HepG2 (cell line): ENCODE results near the gene DND1. TPM values are rescaled to one million over a fixed set of nuclear protein-coding genes. Genes with fewer than 3 reads are reported as not detected.

Experiments used
- EZH2 ChIP-seq: conservative IDR thresholded peaks from 2 replicates; pipeline ENCODE4 v1.6.1; 2012; ENCODE audit warnings: mild to moderate bottlenecking, low read depth, low read length, moderate library complexity
- KDM3A ChIP-seq: IDR thresholded peaks from 2 replicates; pipeline ENCODE4 v1.6.1; 2018; ENCODE audit warnings: low read depth, missing compliant biosample characterization
- KDM4B ChIP-seq: sonication (generic); formaldehyde crosslinking; IDR thresholded peaks from 2 replicates; pipeline ENCODE4 v1.4.0; 2020; ENCODE audit warnings: missing genetic modification reagents
- KLF9 ChIP-seq: IDR thresholded peaks from 2 replicates; pipeline ENCODE4 v1.6.1; 2016; ENCODE audit warnings: low read depth
- REPIN1 ChIP-seq: sonication (generic); formaldehyde crosslinking; IDR thresholded peaks from 2 replicates; pipeline ENCODE4 v1.8.0; 2022; ENCODE audit warnings: missing genetic modification reagents, low read depth, mild to moderate bottlenecking, borderline replicate concordance
- SCMH1 ChIP-seq: sonication (generic); formaldehyde crosslinking; IDR thresholded peaks from 2 replicates; pipeline ENCODE4 v1.9.0; 2021; ENCODE audit warnings: missing genetic modification reagents, mild to moderate bottlenecking, borderline replicate concordance
- SIN3A ChIP-seq: IDR thresholded peaks from 2 replicates; pipeline ENCODE4 v1.6.1; 2011; ENCODE audit warnings: low read depth, mild to moderate bottlenecking, control low read depth, low read length, borderline replicate concordance
- SMAD3 ChIP-seq: sonication (generic); formaldehyde crosslinking; IDR thresholded peaks from 2 replicates; pipeline ENCODE4 v1.4.0; 2020; ENCODE audit warnings: missing genetic modification reagents
- ZEB1 ChIP-seq: IDR thresholded peaks from 2 replicates; pipeline ENCODE4 v1.6.1; 2012; ENCODE audit warnings: mild to moderate bottlenecking, low read depth, inconsistent platforms; ENCODE audit not compliant: insufficient replicate concordance
- ZNF160 ChIP-seq: sonication (generic); formaldehyde crosslinking; IDR thresholded peaks from 2 replicates; pipeline ENCODE4 v1.8.0; 2022; ENCODE audit warnings: mild to moderate bottlenecking, inconsistent platforms, missing genetic modification reagents
- ZNF234 ChIP-seq: sonication (generic); formaldehyde crosslinking; conservative IDR thresholded peaks from 2 replicates; pipeline ENCODE4 v1.5.1; 2020; ENCODE audit warnings: mild to moderate bottlenecking, missing genetic modification reagents
- ZNF562 ChIP-seq: sonication (generic); formaldehyde crosslinking; IDR thresholded peaks from 2 replicates; pipeline ENCODE4 v1.8.0; 2022; ENCODE audit warnings: missing genetic modification reagents, borderline replicate concordance
- ZNF616 ChIP-seq: sonication (generic); formaldehyde crosslinking; IDR thresholded peaks from 2 replicates; pipeline ENCODE4 v1.5.0; 2020; ENCODE audit warnings: low read depth, mild to moderate bottlenecking, missing genetic modification reagents
- polyA plus RNA-seq, 8 experiments: library from polyadenylated mRNA; depleted of rRNA in 3 of 8; stranded (reverse) in 7 of 8; unstranded in 1 of 8; fragments of >200 nt; fragmentation: Illumina TruSeq in 4 of 8; extraction: Trizol in 4 of 8; gene quantifications; 2 replicates each; pipeline versions ENCODE4 v1.2.1 to v1.2.3, GENCODE V29; 2011 to 2016; ENCODE audit warnings: low read depth in 4 of 8, missing spikeins in 1 of 8, mixed read lengths in 1 of 8; ENCODE audit not compliant: insufficient read depth in 1 of 8
- total RNA-seq, 5 experiments: library from RNA; depleted of rRNA; stranded (reverse); fragments of >200 nt; fragmentation: Illumina TruSeq; extraction: Trizol; gene quantifications; 2 replicates each; pipeline ENCODE4 v1.2.3, GENCODE V29; 2016; ENCODE audit warnings: low read depth in 1 of 5
- TF ChIP-seq, protein P1 (sequence below): sonication (generic); formaldehyde crosslinking; IDR thresholded peaks from one replicate; pipeline ENCODE4 v1.5.1; 2020; ENCODE audit warnings: mild to moderate bottlenecking, missing genetic modification reagents; ENCODE audit errors: not compliant biosample characterization
- TF ChIP-seq, protein P2 (sequence below): sonication (generic); formaldehyde crosslinking; IDR thresholded peaks from 2 replicates; pipeline ENCODE4 v1.5.0; 2020; ENCODE audit warnings: missing genetic modification reagents
- TF ChIP-seq, protein P3 (sequence below): sonication (generic); formaldehyde crosslinking; IDR thresholded peaks from 2 replicates; pipeline ENCODE4 v1.5.1; 2020; ENCODE audit warnings: mild to moderate bottlenecking, missing genetic modification reagents, moderate library complexity
- TF ChIP-seq, protein P4 (sequence below): IDR thresholded peaks from 2 replicates; pipeline ENCODE4 v1.6.1; 2016; ENCODE audit warnings: low read depth, borderline replicate concordance

Gene DND1
- total and polyA plus RNA-seq, 2 of the 13 experiments (the other 11 are each of a cell fraction or from before 2014, with no cell fraction given) = 0.48 to 0.55 TPM

DNA sequence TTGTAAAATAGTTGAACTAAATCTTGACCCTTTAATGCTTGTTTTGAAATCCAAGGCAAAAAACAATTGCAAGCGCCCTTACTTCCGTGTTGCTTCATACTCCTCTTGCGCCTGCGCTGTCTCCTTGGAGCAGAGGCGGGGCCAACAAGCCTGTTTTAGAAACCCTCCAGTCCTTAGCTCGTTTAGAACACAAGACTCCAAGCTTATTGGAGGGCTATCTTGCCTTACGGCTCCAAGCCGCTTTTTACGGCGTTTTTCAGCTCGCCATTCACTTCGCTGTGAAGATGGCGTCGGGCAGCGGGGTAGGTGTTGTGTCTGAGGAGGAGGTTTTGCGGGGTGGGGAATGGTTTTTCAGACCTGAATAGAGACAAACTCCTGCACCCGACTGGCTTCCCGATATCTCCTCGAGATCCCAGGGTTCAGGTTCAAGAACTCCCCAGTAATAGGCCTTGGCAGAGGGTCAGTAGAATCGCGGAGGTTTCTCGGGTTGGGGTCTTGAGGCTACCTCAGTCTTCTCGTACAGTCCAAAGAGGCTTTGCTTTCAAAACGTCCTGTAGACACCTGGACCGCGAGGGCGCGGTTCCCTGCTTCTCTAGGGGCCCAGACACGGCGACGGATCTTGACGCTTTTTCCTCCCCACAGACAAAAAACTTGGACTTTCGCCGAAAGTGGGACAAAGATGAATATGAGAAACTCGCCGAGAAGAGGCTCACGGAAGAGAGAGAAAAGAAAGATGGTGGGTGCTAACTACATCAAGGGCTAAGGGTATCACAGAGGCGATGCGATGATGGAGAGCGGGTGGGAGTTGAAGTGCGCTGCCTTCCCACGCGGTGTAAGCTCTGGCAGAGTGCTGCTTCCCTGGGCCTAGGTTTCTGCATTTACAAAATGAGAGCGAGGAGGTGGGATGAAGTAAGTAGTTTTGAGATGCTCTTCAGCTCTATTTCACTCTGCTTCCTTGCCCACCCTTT, 27.1 kb upstream of the DND1 start, which contains the start of gene ZMAT2 (continued):
- TF ChIP-seq, protein P1, sequence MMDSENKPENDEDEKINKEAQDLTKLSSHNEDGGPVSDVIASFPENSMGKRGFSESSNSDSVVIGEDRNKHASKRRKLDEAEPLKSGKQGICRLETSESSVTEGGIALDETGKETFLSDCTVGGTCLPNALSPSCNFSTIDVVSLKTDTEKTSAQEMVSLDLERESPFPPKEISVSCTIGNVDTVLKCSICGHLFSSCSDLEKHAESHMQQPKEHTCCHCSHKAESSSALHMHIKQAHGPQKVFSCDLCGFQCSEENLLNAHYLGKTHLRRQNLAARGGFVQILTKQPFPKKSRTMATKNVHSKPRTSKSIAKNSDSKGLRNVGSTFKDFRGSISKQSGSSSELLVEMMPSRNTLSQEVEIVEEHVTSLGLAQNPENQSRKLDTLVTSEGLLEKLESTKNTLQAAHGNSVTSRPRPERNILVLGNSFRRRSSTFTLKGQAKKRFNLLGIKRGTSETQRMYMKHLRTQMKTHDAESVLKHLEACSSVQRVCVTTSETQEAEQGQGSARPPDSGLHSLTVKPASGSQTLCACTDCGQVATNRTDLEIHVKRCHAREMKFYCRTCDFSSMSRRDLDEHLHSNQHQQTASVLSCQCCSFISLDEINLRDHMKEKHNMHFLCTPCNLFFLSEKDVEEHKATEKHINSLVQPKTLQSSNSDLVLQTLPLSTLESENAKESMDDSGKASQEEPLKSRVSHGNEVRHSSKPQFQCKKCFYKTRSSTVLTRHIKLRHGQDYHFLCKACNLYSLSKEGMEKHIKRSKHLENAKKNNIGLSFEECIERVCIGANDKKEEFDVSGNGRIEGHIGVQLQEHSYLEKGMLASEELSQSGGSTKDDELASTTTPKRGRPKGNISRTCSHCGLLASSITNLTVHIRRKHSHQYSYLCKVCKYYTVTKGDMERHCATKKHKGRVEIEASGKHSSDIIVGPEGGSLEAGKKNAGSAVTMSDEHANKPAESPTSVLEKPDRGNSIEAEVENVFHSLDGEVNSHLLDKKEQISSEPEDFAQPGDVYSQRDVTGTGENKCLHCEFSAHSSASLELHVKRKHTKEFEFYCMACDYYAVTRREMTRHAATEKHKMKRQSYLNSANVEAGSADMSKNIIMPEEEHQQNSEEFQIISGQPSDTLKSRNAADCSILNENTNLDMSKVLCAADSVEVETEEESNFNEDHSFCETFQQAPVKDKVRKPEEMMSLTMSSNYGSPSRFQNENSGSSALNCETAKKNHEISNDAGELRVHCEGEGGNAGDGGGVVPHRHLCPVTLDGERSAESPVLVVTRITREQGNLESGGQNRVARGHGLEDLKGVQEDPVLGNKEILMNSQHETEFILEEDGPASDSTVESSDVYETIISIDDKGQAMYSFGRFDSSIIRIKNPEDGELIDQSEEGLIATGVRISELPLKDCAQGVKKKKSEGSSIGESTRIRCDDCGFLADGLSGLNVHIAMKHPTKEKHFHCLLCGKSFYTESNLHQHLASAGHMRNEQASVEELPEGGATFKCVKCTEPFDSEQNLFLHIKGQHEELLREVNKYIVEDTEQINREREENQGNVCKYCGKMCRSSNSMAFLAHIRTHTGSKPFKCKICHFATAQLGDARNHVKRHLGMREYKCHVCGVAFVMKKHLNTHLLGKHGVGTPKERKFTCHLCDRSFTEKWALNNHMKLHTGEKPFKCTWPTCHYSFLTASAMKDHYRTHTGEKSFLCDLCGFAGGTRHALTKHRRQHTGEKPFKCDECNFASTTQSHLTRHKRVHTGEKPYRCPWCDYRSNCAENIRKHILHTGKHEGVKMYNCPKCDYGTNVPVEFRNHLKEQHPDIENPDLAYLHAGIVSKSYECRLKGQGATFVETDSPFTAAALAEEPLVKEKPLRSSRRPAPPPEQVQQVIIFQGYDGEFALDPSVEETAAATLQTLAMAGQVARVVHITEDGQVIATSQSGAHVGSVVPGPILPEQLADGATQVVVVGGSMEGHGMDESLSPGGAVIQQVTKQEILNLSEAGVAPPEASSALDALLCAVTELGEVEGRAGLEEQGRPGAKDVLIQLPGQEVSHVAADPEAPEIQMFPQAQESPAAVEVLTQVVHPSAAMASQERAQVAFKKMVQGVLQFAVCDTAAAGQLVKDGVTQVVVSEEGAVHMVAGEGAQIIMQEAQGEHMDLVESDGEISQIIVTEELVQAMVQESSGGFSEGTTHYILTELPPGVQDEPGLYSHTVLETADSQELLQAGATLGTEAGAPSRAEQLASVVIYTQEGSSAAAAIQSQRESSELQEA (CRISPR knock-in tag) = peak; percentile 57
- TF ChIP-seq SIN3A (peak; percentile 66), ZNF160 (CRISPR knock-in tag) (no peak), SMAD3 (CRISPR knock-in tag) (peak; percentile 80; the same call in 1 of the 2 replicates), KDM4B (CRISPR knock-in tag) (0 out of 2 replicates have a peak, but pooled peaks have one; percentile 36), SCMH1 (CRISPR knock-in tag) (no peak), ZNF562 (no peak), EZH2 (no peak), KDM3A (CRISPR knock-in tag) (0 out of 2 replicates have a peak, but pooled peaks have one; percentile 72), ZEB1 (peak; percentile 30), ZNF234 (no peak), REPIN1 (no peak), KLF9 (CRISPR knock-in tag) (0 out of 2 replicates have a peak, but pooled peaks have one; percentile 41), ZNF616 (no peak)
- TF ChIP-seq, protein P2, sequence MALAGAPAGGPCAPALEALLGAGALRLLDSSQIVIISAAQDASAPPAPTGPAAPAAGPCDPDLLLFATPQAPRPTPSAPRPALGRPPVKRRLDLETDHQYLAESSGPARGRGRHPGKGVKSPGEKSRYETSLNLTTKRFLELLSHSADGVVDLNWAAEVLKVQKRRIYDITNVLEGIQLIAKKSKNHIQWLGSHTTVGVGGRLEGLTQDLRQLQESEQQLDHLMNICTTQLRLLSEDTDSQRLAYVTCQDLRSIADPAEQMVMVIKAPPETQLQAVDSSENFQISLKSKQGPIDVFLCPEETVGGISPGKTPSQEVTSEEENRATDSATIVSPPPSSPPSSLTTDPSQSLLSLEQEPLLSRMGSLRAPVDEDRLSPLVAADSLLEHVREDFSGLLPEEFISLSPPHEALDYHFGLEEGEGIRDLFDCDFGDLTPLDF (CRISPR knock-in tag) = peak; percentile 25; the same call in 1 of the 2 replicates
- TF ChIP-seq, protein P3, sequence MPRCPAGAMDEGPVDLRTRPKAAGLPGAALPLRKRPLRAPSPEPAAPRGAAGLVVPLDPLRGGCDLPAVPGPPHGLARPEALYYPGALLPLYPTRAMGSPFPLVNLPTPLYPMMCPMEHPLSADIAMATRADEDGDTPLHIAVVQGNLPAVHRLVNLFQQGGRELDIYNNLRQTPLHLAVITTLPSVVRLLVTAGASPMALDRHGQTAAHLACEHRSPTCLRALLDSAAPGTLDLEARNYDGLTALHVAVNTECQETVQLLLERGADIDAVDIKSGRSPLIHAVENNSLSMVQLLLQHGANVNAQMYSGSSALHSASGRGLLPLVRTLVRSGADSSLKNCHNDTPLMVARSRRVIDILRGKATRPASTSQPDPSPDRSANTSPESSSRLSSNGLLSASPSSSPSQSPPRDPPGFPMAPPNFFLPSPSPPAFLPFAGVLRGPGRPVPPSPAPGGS (CRISPR knock-in tag) = peak; percentile 31; the same call in 1 of the 2 replicates
- TF ChIP-seq, protein P4, sequence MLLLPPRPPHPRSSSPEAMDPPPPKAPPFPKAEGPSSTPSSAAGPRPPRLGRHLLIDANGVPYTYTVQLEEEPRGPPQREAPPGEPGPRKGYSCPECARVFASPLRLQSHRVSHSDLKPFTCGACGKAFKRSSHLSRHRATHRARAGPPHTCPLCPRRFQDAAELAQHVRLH (CRISPR knock-in tag) = peak; percentile 73; the same call in 1 of the 2 replicates
